Keratinocyte (primary cell): ENCODE measurements around the gene BBLN. TPM values are rescaled to one million over a fixed set of nuclear protein-coding genes. Genes with fewer than 3 reads are reported as not detected.

Experiments used
- DNase-seq: peaks from one replicate; pipeline ENCODE4 v3.0.0-alpha.2; 2011; ENCODE audit warnings: low read depth, missing footprints, low spot score
- FAIRE-seq: peaks from 2 replicates; lab custom pipeline; 2011; peaks lifted over from hg19 to GRCh38; lab: Jason Lieb, UNC
- H2AFZ ChIP-seq: 2 replicates; pipeline ENCODE4 v1.6.0; 2012; ENCODE audit warnings: low read length, control low read depth, inconsistent platforms; ENCODE audit not compliant: control insufficient read depth
- H3K27ac ChIP-seq: 2 replicates; pipeline ENCODE4 v1.5.1; 2011; ENCODE audit warnings: low read length; ENCODE audit not compliant: control insufficient read depth, insufficient read depth
- H3K27me3 ChIP-seq: 3 replicates; pipeline ENCODE4 v1.6.0; 2011; ENCODE audit warnings: low read length; ENCODE audit not compliant: control insufficient read depth, insufficient read depth; ENCODE audit errors: extremely low read depth
- H3K36me3 ChIP-seq, 2 experiments: 2 replicates in 1 of 2; 3 replicates in 1 of 2; pipeline ENCODE4 v1.5.1; 2011; ENCODE audit warnings: low read length in 2 of 2, mild to moderate bottlenecking in 1 of 2; ENCODE audit not compliant: control insufficient read depth in 2 of 2, insufficient read depth in 2 of 2; ENCODE audit errors: extremely low read depth in 1 of 2
- H3K4me1 ChIP-seq: 3 replicates; pipeline ENCODE4 v1.5.1; 2011; ENCODE audit warnings: low read length; ENCODE audit not compliant: control insufficient read depth, insufficient read depth; ENCODE audit errors: extremely low read depth
- H3K4me2 ChIP-seq: 3 replicates; pipeline ENCODE4 v1.6.0; 2011; ENCODE audit warnings: low read depth, low read length; ENCODE audit not compliant: control insufficient read depth, insufficient read depth; ENCODE audit errors: extremely low read depth
- H3K4me3 ChIP-seq, 3 experiments: fragments of 200-600 bp in 1 of 3; sonication (generic) in 1 of 3; 2 replicates in 2 of 3; 3 replicates in 1 of 3; pipeline ENCODE4 v1.5.1; 2011 to 2016; ENCODE audit warnings: low read length in 3 of 3, mild to moderate bottlenecking in 3 of 3, control low read depth in 2 of 3, inconsistent platforms in 1 of 3, low read depth in 1 of 3, mixed read lengths in 1 of 3, mixed run types in 1 of 3, moderate library complexity in 1 of 3; ENCODE audit not compliant: control insufficient read depth in 2 of 3, insufficient read depth in 2 of 3; ENCODE audit errors: extremely low read depth in 1 of 3
- H3K79me2 ChIP-seq: 2 replicates; pipeline ENCODE4 v1.6.0; 2012; ENCODE audit warnings: low read length; ENCODE audit not compliant: control insufficient read depth, insufficient read depth
- H3K9ac ChIP-seq: 3 replicates; pipeline ENCODE4 v1.6.0; 2011; ENCODE audit warnings: low read length; ENCODE audit not compliant: control insufficient read depth, insufficient read depth; ENCODE audit errors: extremely low read depth
- H3K9me1 ChIP-seq: 3 replicates; pipeline ENCODE4 v1.6.0; 2011; ENCODE audit warnings: low read length; ENCODE audit not compliant: control insufficient read depth, insufficient read depth; ENCODE audit errors: extremely low read depth
- H3K9me3 ChIP-seq: 2 replicates; pipeline ENCODE4 v1.5.1; 2012; ENCODE audit warnings: low read depth, low read length; ENCODE audit not compliant: control insufficient read depth
- H4K20me1 ChIP-seq: 3 replicates; pipeline ENCODE4 v1.6.0; 2011; ENCODE audit warnings: low read length; ENCODE audit not compliant: control insufficient read depth, insufficient read depth; ENCODE audit errors: extremely low read depth
- EZH2 ChIP-seq: IDR thresholded peaks from one replicate; pipeline ENCODE4 v1.6.1; 2012; ENCODE audit warnings: inconsistent platforms, mild to moderate bottlenecking, low read length, moderate library complexity
- dilution Hi-C: fragments of 300-500 bp; cut with MboI; formaldehyde crosslinking; loops from one replicate; pipeline ENCODE4 v1.7.0; 2020; ENCODE audit warnings: low sequenced_read_pairs; ENCODE audit not compliant: extremely low pct_ligation_motif_present
- polyA plus RNA-seq, 5 experiments: library from polyadenylated mRNA; depleted of rRNA in 3 of 5; stranded (reverse) in 3 of 5; stranded (forward) in 1 of 5; unstranded in 1 of 5; fragments of >200 nt; gene quantifications; 1 replicate in 1 of 5; 2 replicates in 3 of 5; 3 replicates in 1 of 5; pipeline versions ENCODE4 v1.2.1 to v1.2.3, GENCODE V29; 2011 to 2012; ENCODE audit warnings: missing spikeins in 2 of 5, low read depth in 1 of 5, low replicate concordance in 1 of 5
- TF ChIP-seq, protein P1 (sequence below), 3 experiments: IDR thresholded peaks in 1 of 3; conservative IDR thresholded peaks in 1 of 3; optimal IDR thresholded peaks in 1 of 3; 2 replicates in 2 of 3; 3 replicates in 1 of 3; pipeline versions ENCODE3 to v1.5.1; 2011; ENCODE audit warnings: low read length in 3 of 3, mild to moderate bottlenecking in 3 of 3, moderate library complexity in 2 of 3, control low read depth in 1 of 3, inconsistent platforms in 1 of 3; ENCODE audit not compliant: insufficient read depth in 2 of 3; ENCODE audit errors: extremely low read depth in 1 of 3

Gene BBLN
- polyA plus RNA-seq, 1 donor (not counting 4 experiments of a cell fraction or from before 2014, with no cell fraction given), result 35.9 TPM

DNA sequence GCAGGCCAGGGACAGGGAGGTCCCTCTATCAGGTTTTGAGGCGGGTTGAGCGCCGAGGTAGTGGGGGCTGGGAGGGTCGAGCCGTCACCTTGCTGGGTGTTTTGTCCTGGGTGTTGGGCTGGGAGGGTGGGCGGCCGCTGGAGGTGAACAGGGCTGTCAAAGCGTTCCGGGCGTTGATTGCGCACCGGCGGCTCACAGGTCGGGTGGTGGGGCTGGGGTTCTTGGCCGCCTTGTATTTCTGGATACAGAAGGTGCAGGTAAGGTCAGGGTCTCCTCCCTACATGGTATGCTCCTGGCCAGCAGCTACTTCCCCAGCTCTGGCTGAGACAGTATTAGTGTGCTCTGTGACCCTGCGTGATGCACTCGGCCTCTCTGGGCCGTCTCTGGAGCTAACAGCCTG is 6.1 kb downstream of the BBLN start:
- Histone ChIP-seq H3K4me2 (no peak overlapping the region), H3K79me2 (no peaks in the 10 kb centered on the region), H3K27me3 (no peaks in the 10 kb centered on the region), H3K4me3 (no peak overlapping the region), H2AFZ (no peak overlapping the region), H3K4me1 (peaks cover 12% of the 10 kb centered on the region), H3K9me3 (no peaks in the 10 kb centered on the region), H3K36me3 (peaks cover 44 to 46% of the 10 kb centered on the region in 2 experiments), H3K9me1 (no peaks in the 10 kb centered on the region), H3K9ac (no peak overlapping the region), H4K20me1 (no peaks in the 10 kb centered on the region), H3K27ac (no peak overlapping the region)
- dilution Hi-C loops, result no loop called here
- DNase-seq (no peak), FAIRE-seq (no peak)
- TF ChIP-seq EZH2, result no peak
- TF ChIP-seq, protein P1, sequence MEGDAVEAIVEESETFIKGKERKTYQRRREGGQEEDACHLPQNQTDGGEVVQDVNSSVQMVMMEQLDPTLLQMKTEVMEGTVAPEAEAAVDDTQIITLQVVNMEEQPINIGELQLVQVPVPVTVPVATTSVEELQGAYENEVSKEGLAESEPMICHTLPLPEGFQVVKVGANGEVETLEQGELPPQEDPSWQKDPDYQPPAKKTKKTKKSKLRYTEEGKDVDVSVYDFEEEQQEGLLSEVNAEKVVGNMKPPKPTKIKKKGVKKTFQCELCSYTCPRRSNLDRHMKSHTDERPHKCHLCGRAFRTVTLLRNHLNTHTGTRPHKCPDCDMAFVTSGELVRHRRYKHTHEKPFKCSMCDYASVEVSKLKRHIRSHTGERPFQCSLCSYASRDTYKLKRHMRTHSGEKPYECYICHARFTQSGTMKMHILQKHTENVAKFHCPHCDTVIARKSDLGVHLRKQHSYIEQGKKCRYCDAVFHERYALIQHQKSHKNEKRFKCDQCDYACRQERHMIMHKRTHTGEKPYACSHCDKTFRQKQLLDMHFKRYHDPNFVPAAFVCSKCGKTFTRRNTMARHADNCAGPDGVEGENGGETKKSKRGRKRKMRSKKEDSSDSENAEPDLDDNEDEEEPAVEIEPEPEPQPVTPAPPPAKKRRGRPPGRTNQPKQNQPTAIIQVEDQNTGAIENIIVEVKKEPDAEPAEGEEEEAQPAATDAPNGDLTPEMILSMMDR (optimal IDR thresholded peaks at IDR 0.05 in 1 of 3, IDR thresholded peaks at IDR 0.05 in 1 of 3, conservative IDR thresholded peaks at IDR 0.05 in 1 of 3; ENCODE audit: extremely low read depth in 1 of 3, insufficient read depth in 2 of 3, low read length in 3 of 3), result no peak

DNA sequence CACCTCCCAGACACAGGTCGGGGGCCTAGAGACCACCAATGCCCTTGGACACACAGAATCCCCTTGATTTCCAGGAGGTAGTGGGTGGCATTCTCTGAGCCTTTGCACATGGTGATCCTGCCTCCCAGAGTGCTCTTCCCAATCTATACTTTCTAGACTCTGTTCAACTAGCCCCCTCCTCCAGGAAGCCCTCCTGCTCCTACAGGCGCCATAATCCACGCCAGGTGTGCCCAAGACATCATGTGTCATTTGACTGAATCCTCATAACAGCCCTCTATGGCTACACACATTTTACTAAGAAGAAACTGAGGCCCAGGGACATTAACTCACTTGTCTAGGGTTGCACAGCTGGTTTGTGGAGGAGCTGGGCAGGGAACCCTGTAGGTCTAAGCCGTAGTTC is 7.1 kb downstream of the BBLN start:
- Histone ChIP-seq H2AFZ (no peak overlapping the region), H3K27me3 (no peaks in the 10 kb centered on the region), H3K4me2 (no peak overlapping the region), H3K9me1 (no peaks in the 10 kb centered on the region), H3K9me3 (no peaks in the 10 kb centered on the region), H3K9ac (no peak overlapping the region), H3K36me3 (peaks cover 43 to 45% of the 10 kb centered on the region in 2 experiments), H3K4me3 (no peak overlapping the region), H3K27ac (no peak overlapping the region), H3K4me1 (peaks cover 8% of the 10 kb centered on the region), H4K20me1 (no peaks in the 10 kb centered on the region), H3K79me2 (no peaks in the 10 kb centered on the region)
- TF ChIP-seq, protein P1 (optimal IDR thresholded peaks at IDR 0.05 in 1 of 3, IDR thresholded peaks at IDR 0.05 in 1 of 3, conservative IDR thresholded peaks at IDR 0.05 in 1 of 3; ENCODE audit: extremely low read depth in 1 of 3, insufficient read depth in 2 of 3, low read length in 3 of 3), result no peak
- TF ChIP-seq EZH2, result no peak
- FAIRE-seq (no peak), DNase-seq (no peak)
- dilution Hi-C loops, result no loop called here
